GM18873 (cell line): ENCODE data around the gene SNED1.

Experiments used
- ATAC-seq: cut with Tn5 transposase; IDR thresholded peaks from one replicate; pipeline ENCODE4 v1.9.1; 2021; ENCODE audit warnings: mild to moderate bottlenecking, moderate library complexity, moderate number of reproducible peaks; ENCODE audit not compliant: unreplicated experiment, low FRiP score

Gene SNED1

DNA sequence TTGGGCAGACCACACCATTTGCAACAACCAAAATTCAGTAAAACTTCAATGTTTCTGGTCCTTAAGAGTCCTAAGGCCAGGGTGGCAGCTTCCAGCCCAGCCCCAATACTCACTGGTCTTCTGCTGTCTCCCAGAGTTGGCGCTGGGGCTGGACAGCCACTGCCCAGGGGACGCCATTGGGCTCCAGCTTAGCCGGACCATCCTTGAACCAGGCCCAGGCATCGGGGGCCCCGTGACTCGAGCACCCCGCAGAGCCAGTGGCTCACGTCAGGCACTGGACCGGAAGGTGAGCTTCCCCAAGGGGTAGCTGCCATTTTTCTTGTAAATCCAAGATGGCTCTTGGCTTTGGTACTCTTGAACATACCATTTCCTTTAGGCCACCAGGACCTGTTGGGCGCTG, 21.8 kb downstream of the SNED1 start:
- ATAC-seq = no peak

DNA sequence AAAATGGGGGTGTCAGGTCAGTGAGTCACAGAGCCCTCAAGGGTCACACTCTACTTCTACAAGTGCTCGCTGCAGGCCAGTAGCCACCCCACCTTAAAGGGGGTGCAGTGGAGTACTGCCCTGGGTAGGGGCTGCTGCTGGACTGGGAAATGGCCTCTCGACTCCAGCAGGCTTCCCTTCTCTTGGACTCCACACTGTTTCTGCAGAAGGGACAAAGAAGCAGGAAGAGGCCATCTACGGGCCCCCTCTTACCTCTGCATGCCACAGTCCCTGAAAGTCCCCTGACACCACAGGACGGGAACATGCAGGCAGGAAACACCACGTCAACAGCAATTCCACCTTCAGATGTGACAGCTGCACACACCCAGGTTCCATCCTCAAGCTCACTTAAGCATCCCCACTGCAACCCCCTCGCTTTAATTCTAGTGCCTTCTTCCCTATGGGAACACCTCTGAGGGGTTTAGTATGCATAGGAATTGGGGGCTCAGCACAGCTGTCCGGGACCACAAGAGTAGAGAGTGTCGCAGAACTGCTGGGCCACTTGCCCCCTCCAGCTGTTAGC, 22.3 kb downstream of the SNED1 start:
- no peak for ATAC-seq

DNA sequence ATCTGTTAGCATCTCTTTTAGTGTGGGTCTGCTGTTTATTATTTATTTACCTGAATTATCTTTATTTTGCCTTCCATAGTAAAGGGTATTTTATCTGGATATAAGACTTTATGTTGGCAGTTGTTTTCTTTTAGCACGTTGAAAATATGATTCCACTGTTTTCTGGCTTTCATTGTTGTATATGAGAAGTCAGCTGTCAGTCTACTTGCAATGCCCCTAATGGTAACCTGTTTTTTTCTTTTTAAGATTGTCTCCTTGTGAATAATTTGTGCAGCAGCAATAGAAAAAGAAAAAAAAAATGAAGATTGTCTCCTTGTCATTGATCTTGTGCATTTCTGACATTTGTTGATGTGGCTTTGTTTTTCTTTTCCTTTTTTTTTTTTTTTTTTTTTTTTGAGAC, 27.2 kb downstream of the SNED1 start:
- no peak for ATAC-seq

DNA sequence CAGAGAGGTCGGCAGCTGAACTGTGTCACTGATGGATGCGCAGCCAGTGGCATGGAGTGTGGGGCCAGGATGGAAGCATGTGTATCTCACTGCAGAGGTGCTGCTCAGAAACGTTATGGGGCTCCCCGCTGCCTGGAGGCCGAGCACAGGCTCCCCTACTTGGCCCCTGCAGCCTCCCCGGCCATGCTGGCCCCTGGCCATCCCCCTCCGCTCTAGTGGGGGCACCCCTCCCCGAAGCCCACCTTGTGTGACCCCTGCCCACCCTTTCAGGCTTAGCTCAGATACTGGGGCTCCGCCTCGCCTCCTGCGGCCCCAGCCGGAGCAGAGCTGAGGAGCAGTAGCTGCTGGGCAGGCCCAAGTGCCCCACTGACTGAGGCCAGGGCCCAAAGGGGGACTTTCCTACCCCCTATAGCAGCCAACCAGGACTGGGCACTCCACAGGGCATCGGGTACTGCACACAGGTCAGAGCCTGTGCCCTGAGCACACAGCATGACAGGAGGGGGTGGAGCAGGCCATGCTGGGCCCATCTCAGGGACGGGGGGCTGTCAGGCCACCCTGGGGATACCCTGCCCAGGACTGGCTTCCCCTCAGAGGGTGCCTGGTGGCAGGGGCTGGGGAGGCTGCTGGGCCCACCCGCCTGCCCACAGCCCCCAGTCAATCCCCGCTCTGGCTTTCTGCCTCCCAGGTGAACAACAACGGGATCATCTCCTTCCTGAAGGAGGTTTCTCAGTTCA, 31.3 kb downstream of the SNED1 start:
- ATAC-seq = no peak

DNA sequence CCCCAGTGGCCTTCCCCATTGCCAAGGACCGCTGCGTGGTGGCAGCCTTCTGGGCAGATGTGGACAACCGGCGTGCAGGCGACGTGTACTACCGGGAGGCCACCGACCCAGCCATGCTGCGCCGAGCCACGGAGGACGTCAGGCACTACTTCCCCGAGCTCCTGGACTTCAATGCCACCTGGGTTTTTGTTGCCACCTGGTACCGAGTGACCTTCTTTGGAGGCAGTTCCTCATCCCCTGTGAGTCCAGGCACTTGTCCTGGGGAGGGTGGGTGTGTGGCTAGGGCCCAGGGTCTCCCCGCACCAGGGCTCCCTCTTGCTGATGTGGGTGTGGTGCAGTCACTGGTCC, 31.9 kb downstream of the SNED1 start:
- no peak for ATAC-seq

DNA sequence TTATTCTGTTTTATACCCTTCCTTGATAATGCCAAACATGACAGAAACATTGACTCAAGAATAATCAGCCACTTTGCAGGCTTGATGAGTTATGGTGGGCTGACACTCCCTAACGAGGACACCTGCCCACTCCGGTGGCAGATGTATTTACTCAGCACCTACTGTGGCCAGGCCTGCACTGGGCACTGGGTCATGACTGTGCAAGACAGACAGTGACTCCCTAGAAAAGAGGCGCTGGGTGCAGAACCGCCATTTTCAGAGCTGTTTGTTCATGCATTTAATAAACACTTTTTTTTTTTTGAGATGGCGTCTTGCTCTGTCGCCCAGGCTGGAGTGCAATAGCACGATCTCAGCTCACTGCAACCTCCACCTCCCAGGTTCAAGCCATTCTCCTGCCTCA, 32.5 kb downstream of the SNED1 start:
- ATAC-seq = no peak

DNA sequence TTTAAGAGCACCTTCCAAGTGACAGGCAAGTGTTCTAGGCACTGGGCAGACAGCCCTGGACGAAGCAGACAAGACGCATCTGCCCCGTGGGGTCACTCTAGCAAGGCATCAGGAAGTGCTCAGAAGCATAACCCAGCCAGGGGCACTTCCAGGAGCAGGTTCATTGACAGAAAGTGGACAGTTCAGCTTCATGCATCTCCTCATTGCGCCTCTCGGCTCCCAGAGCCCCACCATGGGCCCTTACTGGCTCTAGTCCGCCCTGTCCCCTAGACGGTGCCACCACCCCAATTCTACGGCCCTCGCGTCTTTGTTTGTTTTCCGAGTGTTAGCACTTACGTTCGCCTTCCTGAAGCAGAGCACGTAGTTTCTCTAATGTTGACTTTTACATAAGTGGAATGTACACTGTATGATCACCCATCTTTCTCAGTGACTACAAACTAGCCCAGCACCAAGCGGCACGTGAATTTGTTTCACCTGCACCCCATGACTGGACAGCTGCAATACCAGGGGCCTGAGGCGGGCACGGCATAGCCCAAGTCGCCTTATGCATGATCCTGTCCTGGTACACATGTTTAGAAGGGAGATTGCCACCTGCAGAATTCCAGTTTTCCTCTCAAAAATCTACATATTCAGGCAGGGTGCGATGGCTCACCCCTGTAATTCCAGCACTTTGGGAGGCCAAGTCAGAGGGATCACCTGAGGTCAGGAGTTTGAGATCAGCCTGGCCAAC, 33.2 kb downstream of the SNED1 start:
- ATAC-seq = no peak

DNA sequence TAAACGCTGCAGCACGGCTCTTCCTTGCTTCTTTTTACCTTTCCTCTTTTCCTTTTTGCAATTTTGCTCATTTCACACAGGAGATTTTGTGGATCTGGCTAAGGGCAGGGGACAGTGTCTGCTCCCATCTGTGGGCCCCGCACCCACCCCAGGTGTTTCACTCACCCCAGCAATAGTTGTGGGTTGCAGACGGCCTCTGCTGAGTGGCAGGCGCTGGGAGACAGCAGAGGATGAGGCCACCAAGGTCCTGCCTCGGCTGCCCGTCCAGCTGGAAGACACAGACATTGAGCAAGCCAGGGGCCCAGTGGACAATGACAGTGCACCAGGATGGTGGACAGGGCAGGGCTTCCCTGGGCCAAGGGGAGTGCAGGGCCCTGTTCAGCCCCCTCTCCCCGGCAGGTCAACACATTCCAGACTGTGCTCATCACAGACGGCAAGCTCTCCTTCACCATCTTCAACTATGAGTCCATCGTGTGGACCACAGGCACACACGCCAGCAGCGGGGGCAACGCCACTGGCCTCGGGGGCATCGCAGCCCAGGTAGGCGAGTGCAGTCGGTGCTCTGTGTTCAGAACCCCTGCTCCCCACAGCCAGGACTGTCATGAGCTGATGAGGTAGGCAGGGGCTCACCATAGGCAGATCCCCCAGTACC, 35.0 kb downstream of the SNED1 start:
- ATAC-seq = no peak

DNA sequence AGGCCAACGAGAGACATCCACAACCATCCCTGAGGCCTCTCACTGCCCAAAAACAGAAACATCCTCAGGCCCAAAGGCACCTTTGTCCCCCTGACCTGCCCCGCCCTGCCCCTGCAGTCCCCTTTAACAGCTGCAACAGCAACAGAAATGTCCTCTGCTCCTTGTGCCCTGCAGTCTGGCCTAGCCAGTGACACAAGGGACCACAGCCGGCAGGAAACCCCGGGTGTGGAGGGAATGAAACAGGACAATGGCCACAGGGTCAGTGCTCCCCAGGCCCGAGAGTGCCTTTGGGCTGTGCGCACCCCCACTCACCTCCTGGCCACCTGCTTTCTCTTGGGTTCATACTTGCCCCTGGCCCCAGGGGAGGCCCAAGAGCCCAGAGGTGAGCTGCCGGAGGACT, 35.6 kb downstream of the SNED1 start:
- no peak for ATAC-seq

DNA sequence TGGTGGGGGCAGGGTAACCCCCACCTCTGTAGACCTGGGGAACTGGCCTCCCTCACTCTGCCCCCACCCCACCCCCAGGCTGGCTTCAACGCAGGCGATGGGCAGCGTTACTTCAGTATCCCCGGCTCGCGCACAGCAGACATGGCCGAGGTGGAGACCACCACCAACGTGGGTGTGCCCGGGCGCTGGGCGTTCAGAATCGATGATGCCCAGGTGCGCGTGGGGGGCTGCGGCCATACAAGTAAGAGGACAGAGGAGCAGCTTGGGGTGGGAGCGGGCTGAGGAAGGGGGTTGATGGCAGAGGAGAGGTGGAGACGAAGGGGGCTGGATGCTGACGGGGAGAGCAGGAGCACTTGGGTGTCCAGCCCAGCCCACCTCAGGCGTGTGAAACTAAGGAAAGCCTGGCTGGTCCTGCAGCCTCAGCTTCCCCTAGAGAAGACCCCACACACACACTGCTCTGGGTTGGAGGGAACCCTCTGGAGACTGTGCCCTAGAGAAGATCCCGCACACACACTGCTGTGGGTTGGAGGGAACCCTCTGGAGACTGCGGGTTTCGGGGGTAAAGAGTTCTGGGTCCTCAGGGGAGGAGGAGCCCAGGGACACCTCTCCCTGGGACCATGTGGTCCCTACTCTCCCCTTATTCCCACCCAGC, 36.2 kb downstream of the SNED1 start:
- no peak for ATAC-seq

DNA sequence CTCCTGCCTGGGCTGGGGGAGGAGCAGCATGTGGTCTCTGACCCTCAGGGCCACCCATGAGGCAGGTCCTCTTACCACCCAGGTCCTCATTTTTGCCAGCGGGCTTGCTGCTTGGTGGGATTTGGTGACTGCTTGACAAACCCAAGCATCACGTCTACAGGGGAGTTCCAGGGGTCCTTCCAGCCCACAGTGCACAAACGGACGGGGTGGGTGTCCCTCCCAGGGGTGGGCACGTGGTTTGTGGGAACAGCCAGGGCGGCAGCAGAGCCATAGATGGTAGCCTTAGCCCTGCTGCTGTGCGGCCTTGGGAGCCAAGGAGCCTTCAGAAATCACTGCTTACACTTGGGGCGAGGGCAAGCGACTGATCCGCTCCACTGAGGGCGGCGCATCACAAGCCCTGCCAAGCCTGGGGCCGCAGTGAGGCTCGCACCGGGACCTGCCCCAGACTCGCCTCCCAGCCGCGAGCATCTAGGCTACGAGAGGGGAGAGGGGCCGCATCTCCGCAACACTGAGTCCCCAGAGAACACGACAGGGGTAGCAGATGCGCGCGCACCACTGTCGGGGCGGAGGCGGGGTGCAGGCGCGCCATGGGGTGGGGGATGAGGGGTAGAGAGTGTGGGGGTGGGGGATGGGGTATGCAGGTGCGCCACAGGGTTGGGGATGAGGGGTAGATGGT, 36.9 kb downstream of the SNED1 start:
- ATAC-seq = no peak

DNA sequence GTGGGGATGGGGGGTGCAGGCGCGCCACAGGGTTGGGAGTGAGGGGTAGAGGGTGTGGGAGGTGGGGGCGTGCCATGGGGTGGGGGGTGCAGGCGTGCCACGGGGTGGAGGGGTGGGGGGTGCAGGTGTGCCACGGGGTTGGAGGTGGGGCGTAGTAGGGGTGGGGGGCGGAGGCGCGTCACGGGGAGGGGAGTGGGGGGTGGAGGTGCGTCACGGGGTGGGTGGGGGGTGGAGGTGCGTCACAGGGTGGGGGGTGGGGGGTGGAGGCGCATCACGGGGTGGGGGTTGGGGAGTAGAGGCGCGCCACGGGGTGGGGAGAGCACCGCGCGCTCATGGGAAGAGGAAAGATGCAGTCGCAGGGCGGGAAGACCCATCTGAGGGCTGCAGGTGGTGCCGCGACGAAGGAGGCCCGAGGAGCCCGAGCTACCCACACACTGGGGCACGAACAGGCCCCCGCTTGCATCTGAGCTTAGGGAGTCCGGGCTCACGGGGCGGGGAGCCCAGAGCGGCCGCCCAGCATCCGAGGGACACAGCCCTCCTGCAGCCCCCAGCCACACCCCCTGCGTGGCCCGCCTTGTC, 37.5 kb downstream of the SNED1 start:
- peak; percentile 10 for ATAC-seq

DNA sequence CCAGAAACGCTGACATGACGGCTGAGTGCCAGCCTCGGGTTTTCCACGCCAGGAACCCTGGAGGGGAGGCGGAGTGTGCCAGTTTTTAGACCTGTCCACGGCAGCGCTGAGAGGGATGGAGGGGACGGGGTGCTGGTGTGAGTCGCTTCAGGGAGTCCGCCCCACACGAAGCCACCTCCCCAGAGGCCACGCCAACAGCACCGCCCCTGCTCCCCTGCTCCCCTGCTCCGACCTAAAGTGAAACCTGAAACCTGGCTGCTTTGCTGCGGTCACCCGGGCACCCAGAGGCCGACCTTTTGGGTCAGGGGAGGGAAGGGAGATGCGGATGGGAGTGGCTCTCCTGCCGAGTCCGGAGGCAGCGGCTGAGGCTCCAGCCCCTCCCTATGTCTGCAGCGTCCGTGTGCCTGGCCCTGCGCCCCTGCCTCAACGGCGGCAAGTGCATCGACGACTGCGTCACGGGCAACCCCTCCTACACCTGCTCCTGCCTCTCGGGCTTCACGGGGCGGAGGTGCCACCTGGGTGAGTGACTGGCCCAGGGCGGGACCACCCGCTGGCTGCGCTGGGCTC, 38.1 kb downstream of the SNED1 start:
- ATAC-seq = peak; percentile 50

DNA sequence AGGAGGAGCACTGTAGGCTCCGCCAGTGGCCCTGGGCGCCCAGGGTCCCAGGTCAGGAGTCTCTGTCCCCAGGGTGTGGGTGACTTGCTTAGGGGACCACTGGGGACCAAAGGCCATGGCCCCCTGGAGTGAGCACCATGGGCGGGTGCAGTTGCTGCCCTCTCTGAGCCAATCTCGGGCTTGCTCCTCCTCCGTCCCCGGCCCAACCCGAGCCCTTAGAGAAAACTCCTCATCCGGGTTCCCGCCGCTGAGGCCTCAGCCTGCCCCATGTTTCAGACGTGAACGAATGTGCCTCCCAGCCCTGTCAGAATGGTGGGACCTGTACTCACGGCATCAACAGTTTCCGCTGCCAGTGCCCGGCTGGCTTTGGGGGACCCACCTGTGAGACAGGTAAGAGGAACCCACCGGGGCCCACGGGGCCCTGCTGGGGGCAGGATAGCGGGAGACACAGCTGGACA, 38.6 kb downstream of the SNED1 start:
- ATAC-seq = peak; percentile 39

DNA sequence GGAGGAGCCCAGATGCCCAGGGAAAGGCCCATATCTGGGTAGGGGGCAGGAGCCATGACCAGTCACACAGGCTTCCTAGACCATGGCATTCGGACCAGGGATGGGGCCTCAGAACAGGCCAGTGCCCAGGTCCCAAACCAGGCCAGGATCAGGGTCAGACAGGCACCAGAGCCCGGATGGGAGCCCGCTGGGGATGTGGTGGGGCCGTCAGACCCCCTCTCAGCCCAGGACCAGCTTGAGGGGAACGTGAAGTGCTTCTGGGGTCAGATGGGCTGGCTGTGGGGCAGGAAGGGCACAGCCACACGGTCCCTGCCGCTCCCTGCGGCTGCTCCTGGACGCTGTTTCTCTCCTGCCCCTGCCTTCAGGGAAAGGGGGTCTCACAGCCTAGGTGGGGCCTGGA, 39.1 kb downstream of the SNED1 start:
- no peak for ATAC-seq

DNA sequence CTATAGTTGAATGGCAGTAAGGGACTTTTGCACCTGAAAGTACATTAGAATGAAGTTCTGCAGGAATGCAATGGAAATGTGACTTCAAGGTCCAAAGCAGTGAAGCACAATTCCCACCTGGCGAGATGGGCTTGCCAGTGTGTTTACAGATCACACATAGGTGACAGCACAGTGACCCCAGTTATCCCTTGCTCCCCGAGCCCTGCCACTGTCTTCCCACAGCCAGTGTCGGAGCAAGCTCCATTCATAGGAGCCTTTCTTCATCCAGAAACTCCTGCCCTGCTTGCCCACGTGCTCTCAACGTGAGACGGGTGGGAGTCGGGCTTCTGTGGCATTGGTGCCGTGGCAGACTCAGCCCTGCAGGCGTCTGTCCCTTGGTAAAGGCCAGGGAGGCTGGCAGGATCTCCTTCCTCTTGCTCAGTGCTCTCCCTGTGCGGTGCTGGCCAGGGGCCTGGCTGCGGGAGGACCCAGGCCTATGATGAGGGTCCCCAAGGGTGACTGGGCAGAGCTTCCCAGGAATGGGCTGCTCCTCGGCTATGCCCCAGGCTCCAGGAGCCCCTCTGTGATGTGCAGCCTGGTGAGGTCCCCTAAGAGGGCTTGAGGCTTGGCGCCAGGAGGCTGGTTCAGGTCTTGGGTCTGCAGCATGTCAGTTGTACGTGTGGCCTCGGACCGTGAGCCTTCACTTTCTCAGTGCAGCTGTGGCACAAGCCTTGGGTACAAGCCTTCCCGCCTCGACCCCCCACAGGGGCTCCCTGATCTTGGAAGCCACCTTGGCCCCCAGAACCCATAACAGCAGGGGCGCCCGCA, 40.2 kb downstream of the SNED1 start:
- ATAC-seq = no peak

DNA sequence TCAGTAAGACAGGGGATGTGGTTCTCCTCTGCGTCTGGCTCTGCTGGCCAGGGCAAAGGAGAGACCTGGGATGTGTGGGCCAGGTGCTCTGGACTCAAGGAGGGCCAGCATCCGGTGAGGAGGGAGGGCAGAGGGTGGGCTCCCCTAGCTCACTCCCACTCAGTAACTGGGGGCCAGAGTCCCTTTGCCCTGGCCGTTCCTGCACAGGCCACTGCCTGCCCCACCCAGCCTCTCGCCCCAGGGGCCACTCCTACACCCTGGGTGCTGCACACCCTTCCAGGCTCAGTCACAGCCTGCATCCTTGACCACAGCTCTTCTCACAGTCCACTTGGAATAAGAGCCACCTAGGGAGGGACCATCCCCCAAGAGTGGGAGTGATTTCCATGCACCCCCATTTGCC, 41.0 kb downstream of the SNED1 start:
- no peak for ATAC-seq

DNA sequence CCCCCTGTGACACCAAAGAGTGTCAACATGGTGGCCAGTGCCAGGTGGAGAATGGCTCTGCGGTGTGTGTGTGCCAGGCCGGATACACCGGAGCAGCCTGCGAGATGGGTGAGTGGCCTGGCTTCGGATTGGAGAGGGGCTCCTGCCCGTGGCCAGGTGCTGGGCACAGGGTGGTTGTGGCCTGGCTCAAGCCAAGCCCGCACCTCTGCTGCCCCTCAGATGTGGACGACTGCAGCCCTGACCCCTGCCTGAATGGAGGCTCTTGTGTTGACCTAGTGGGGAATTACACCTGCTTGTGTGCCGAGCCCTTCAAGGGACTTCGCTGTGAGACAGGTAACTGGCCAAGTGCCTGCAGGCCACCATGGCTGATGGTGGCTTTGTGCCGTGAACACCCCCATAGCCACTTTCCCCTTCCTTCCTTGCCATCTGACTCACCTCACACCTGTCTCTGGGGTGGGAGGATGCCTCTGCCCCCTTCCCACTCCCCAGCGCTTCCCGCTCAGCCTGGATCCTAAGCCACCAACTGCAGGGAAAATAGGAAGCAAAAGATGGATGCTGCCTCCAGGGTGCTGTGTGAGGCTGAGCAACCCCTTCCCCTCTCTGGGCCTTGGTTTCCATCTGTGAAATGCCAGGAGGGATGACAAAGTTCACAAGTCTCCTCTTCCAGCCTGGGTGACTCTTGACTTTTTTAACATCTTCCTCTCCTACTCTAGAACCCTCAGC, 41.8 kb downstream of the SNED1 start:
- no peak for ATAC-seq
